ENCODE results near the gene PSMB7.

GRCh38 chr9:124449381-124450151 lies 34.3 kb upstream of the PSMB7 start:
- TF ChIP-seq, protein P1, sequence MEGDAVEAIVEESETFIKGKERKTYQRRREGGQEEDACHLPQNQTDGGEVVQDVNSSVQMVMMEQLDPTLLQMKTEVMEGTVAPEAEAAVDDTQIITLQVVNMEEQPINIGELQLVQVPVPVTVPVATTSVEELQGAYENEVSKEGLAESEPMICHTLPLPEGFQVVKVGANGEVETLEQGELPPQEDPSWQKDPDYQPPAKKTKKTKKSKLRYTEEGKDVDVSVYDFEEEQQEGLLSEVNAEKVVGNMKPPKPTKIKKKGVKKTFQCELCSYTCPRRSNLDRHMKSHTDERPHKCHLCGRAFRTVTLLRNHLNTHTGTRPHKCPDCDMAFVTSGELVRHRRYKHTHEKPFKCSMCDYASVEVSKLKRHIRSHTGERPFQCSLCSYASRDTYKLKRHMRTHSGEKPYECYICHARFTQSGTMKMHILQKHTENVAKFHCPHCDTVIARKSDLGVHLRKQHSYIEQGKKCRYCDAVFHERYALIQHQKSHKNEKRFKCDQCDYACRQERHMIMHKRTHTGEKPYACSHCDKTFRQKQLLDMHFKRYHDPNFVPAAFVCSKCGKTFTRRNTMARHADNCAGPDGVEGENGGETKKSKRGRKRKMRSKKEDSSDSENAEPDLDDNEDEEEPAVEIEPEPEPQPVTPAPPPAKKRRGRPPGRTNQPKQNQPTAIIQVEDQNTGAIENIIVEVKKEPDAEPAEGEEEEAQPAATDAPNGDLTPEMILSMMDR (IDR thresholded peaks at IDR 0.05; ENCODE audit: low read length) = no peak
- TF ChIP-seq EZH2 (optimal IDR thresholded peaks at IDR 0.05; ENCODE audit: low read depth, low read length) (no peak), EZH2phosphoT487 (IDR thresholded peaks at IDR 0.05; ENCODE audit: low read length) (no peak)

All from MM.1S (cell line).